Measurements from ENCODE around the gene AKAP7.

Gene AKAP7

GRCh38 chr6:131134220-131134979 lies 867 bp upstream of the AKAP7 start:
- no peak for DNase-seq (ENCODE audit: low read depth, low spot score)

GRCh38 chr6:131134980-131135243 lies 355 bp upstream of the AKAP7 start:
- no peak for DNase-seq (ENCODE audit: low read depth, low spot score)

- DNase-seq (ENCODE audit: low read depth, low spot score): no peak
Observed at GRCh38 chr6:131136021-131136786, 937 bp downstream of the AKAP7 start.

DNA sequence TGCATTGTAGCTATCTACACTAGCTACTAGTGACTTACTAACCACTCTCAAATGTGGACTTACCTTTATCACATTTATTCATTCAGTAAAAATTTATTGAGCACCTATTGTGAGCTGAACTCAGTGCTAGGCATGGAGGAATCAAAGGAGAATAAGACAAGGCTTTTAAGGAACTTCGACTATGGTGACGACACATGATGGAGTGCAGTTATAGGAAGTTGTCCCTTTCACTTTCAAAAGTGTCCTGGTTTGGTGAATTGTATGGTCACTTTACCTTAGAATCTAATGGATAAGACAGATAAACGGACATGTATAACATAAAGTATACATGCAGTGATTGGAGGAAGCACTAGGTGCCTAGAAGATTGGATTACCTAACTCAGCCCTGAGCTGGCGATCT lies 4.3 kb downstream of the AKAP7 start:
- DNase-seq (ENCODE audit: low read depth, low spot score): no peak

DNA sequence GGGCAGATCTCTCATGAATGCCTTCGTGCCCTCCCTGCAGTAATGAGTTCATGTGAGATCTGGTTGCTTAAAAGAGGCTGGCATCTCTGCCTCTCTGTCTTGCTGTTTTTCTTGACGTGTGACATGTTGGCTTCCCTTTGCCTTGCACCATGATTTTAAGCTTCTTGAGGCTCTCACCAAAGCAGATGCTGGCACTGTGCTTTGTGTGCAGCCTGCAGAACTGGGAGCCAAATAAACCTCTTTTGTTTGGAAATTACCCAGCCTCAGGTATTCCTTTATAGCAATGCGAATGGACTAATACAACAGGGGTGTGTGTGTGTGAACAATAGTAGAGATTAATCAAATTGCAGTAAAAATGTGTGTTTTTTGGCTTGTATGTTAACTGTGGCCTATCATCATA lies 8.1 kb downstream of the AKAP7 start:
- DNase-seq (ENCODE audit: low read depth, low spot score): no peak

DNA sequence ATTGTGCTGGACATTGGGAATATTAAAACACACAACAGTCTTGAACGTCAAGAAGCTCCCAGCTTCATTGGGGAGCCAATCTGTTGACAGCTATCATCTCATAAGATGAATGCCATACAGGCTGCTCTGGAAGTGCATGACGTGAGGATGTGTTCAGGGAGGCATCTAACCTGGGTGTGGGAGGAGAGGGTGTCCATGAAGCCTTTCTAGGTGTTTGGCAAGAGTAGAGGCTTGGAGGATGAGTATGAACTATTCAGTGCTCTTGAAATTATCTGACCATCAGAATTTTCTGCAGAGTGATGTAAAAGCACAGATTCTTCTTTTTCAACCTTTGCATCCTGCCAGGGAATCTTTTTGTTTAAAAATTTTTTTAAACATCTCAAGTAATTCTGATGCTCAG lies 11.6 kb downstream of the AKAP7 start:
- DNase-seq (ENCODE audit: low read depth, low spot score): no peak

GRCh38 chr6:131156411-131156810 lies 21.1 kb downstream of the AKAP7 start:
- no peak for DNase-seq (ENCODE audit: low read depth, low spot score)

DNA sequence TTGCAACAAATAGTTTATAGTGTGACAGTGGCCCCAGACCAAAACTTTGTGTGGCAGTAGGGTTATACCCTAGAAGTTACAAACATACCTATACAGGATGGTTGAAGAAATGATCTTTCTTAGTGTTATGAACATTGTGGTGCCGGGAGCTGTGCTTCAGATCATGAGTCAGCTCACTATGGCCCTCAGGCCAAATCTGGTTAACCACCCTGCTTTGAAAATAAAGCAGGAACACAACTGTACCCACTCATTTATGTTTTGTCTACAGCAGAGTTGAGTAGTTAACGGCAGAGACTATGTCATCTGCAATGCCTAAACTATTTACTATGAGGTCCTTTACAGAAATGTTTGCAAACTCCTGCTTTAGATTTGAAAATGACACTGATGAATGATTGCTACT lies 24.3 kb downstream of the AKAP7 start:
- peak; percentile 73 for DNase-seq (ENCODE audit: low read depth, low spot score)

DNA sequence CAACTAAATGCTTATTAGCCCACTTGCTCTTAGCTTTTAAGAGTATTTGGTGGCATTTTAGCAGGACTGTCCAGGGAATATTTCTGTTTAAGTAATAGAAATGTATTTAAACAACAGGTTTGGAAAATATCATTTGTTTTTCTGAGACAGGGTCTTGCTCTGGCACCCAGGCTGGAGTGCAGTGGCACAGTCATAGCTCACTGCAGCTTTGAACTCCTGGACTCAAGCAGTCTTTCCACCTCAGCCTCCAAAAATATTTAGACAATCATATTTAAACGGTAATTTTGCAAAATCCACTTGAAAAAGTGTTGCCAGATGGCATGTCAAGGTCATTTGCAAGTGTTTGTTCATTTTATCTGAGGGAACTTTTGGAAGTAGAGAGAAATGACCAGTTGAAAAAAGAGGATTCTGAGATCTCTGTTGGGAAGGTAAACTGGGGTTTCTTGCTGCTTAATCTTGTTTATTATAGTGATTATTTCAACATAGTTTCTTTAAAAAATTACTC lies 25.0 kb downstream of the AKAP7 start:
- DNase-seq (ENCODE audit: low read depth, low spot score): no peak

DNA sequence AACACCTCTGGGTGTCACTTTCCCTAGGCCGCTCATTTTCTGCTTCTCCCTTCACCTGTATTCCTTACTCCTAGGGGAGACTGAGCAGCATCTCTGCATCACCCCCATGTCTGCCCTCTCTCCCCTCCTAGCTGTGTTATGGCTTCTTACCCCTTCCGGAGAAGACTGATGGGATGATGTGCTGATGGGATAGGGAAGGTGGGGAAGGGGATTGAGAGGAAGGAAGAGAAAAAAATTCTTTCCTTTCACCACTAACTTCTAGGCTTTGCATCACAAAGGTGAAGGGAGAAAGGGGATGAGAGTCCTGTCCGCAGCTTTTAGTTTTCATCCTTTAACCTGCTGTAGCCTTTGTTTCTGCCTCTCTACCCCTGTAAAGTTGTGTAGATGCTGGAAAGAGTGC lies 26.7 kb downstream of the AKAP7 start:
- DNase-seq (ENCODE audit: low read depth, low spot score): no peak

DNA sequence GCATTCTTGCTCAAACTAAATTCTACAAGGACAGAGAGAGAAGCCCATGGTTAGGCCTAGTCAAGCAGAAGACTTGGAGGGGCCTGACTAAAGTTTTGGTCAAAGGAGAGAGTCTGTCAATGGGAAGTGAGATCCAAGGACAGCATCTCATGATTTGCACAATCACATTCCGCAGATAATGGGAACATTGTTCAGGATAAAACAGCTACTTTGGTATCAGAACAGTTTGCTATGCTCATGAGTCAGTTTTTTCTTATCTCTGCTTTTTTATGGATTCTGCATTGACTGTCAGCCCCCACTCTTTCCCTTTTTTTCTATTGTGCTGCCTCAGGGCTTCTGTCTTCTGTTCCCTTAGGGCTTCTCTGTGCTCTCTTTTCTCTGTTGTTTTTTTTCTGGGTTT lies 28.6 kb downstream of the AKAP7 start:
- DNase-seq (ENCODE audit: low read depth, low spot score): no peak

DNA sequence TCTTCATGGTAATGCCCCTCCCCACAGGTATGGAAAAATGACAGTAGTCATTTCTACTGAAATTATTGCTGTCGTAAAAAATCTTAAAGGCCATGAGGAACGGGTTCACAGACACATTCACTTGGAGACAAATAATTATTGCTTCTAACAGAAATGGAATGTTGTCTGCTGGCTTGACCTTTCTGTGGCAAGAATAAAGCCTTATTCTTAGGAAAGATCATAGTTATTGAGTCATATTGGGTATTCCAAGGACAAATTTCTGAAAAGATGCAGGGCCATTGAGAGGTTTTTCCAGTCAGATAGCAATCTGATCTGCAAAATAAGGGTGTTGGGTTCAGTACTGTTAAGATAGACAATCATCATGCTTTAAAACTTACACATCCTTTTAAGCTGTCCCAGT lies 29.2 kb downstream of the AKAP7 start:
- no peak for DNase-seq (ENCODE audit: low read depth, low spot score)

DNA sequence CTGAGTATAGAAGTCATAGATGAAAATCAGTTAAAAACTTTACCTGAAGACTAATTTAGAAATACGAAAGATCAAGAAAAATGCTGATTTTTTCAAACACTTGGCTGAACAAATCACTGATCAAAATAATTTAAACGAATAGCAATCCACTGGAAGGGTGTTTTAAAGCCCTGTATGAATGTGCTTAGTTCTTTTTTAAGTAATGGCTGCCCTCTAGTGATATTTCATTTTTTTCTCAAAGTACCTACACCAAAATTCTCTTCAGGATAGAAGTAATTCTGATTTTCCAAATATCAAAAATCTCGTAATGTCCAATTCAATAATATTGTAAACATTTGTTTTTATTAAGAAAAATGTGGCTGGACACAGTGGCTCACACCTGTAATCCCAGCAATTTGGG lies 32.5 kb downstream of the AKAP7 start:
- DNase-seq (ENCODE audit: low read depth, low spot score): no peak

GRCh38 chr6:131169613-131170012 lies 34.3 kb downstream of the AKAP7 start:
- DNase-seq (ENCODE audit: low read depth, low spot score): no peak

GRCh38 chr6:131172222-131172621 lies 37.0 kb downstream of the AKAP7 start:
- DNase-seq (ENCODE audit: low read depth, low spot score): no peak

DNA sequence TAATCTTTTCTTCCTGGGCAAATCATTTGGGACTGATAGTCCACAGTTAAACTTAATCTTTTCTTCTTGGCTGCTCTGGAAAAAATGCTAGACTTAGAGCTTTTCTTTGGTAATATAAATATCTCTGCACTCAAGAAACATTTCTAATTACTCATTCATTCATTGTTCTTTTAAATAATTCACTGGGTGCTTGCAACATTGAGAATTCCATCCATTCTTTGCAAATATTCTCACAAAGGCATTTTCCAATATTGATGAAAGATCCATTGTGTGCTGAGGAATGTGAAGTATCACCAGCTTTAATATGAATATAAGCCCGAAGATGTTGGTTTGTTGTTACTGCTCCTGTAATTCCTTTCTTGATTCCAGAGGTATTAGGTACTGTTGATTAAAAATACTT lies 38.4 kb downstream of the AKAP7 start:
- peak; percentile 64 for DNase-seq (ENCODE audit: low read depth, low spot score)

DNA sequence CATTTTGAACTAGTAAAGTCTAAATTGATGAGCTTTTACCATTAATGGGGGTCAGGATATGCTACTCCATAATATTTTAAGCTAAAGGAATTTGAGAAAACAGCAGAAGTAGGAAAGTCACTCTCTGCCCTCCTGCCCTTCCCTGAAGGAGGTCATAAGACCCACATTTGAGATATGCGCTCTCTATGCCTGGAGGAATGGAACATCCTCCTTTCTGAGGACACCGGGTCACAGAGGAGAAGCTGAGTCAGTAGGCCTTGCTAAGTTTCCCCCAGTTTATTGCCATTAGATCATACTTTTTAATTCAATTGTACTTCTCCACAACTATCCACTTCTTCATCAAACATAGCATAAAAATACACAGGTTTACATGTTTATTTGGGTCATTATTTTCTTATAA lies 40.3 kb downstream of the AKAP7 start:
- no peak for DNase-seq (ENCODE audit: low read depth, low spot score)

- peak; percentile 34 for DNase-seq (ENCODE audit: low read depth, low spot score)
Observed at GRCh38 chr6:131177996-131178395, 42.7 kb downstream of the AKAP7 start.

DNA sequence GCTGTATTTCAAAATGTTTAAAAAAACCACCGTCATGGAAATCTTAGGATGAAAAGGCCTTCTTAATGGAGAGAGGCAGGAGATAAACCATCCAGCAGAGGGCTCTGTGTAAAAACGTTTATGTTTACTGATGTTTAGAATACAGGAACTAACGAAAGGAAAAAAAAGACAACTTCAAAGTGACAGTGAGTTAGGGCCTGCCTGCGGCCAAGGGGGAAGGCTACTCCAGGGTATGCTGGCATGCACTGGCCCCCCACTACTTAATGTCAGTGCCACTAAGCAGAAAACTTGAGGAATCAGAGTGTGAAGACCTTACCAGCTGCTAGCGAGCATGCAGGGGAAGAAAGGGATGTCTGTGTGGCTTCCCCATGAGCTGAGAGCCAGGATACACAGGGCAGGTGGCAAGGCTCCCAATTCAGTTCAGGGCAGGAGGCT lies 47.7 kb downstream of the AKAP7 start:
- DNase-seq (ENCODE audit: low read depth, low spot score): peak; percentile 52

- no peak for DNase-seq (ENCODE audit: low read depth, low spot score)
Observed at GRCh38 chr6:131183427-131184095, 48.3 kb downstream of the AKAP7 start.

GRCh38 chr6:131191590-131191989 lies 56.3 kb downstream of the AKAP7 start:
- no peak for DNase-seq (ENCODE audit: low read depth, low spot score)

- DNase-seq (ENCODE audit: low read depth, low spot score): no peak
Observed at GRCh38 chr6:131197716-131198115, 62.4 kb downstream of the AKAP7 start.

Measured in astrocyte of the hippocampus (primary cell).